Naive thymus-derived CD4-positive, alpha-beta T cell (primary cell): ENCODE measurements around the gene ALG12. TPM values are rescaled to one million over a fixed set of nuclear protein-coding genes. Genes with fewer than 3 reads are reported as not detected.
A peak's percentile ranks its signal among the peaks of the same experiment; 100 is the strongest.

Experiments
- ATAC-seq: fragments of 150-1000 bp; cut with Tn5 transposase; 2 replicates; pipeline ENCODE4 v1.10.0; 2021; ENCODE audit warnings: mild to moderate bottlenecking, moderate library complexity
- CTCF ChIA-PET: fragments of 350-600 bp; sonication (Branson Sonifier 250); formaldehyde crosslinking; loops from one replicate; lab custom pipeline; 2021; ENCODE audit warnings: antibody characterized with exemption; lab: Charles Lee
- POLR2A ChIA-PET: fragments of 350-600 bp; sonication (Branson Sonifier 250); formaldehyde crosslinking; loops from one replicate; lab custom pipeline; 2021; ENCODE audit warnings: antibody characterized with exemption, inconsistent platforms; lab: Charles Lee
- DNase-seq, 9 donors: peaks; one replicate each; pipeline versions ENCODE4 v3.0.0 to v3.0.0-alpha.2; 2020 to 2022; ENCODE audit warnings: mixed read lengths in 1 of 9
- H3K27ac ChIP-seq: one replicate; pipeline ENCODE4 v1.7.0; 2013; ENCODE audit warnings: mild to moderate bottlenecking, low read depth, low read length, moderate library complexity
- H3K27me3 ChIP-seq, 2 donors: one replicate each; pipeline ENCODE4 v1.7.0; 2013; ENCODE audit warnings: low read length in 2 of 2, mild to moderate bottlenecking in 2 of 2, moderate library complexity in 2 of 2; ENCODE audit not compliant: control insufficient read depth in 2 of 2, insufficient read depth in 2 of 2
- H3K36me3 ChIP-seq, 3 experiments: 1 replicate in 2 of 3; 2 replicates in 1 of 3; pipeline ENCODE4 v1.7.0; 2013; ENCODE audit warnings: low read length in 3 of 3, mild to moderate bottlenecking in 3 of 3, moderate library complexity in 1 of 3; ENCODE audit not compliant: insufficient read depth in 3 of 3, control insufficient read depth in 2 of 3
- H3K4me1 ChIP-seq, 2 donors: one replicate each; pipeline ENCODE4 v1.7.0; 2013; ENCODE audit warnings: low read length in 2 of 2, mild to moderate bottlenecking in 2 of 2, moderate library complexity in 1 of 2; ENCODE audit not compliant: control insufficient read depth in 2 of 2, insufficient read depth in 2 of 2
- H3K4me3 ChIP-seq: 2 replicates; pipeline ENCODE4 v1.7.0; 2013; ENCODE audit warnings: mild to moderate bottlenecking, low read length
- H3K9me3 ChIP-seq, 3 experiments: 1 replicate in 2 of 3; 2 replicates in 1 of 3; pipeline ENCODE4 v1.7.0; 2013; ENCODE audit warnings: low read length in 3 of 3; ENCODE audit not compliant: control insufficient read depth in 2 of 3
- H3K27ac Mint-ChIP-seq, 9 donors: one replicate each; pipeline ENCODE4 v1.8.0; 2020 to 2022; ENCODE audit warnings: mixed read lengths in 9 of 9, mild to moderate bottlenecking in 8 of 9, moderate library complexity in 5 of 9, inconsistent platforms in 2 of 9
- H3K27me3 Mint-ChIP-seq, 5 donors: one replicate each; pipeline ENCODE4 v1.8.0; 2021 to 2022; ENCODE audit warnings: mixed read lengths in 5 of 5, mild to moderate bottlenecking in 1 of 5
- H3K36me3 Mint-ChIP-seq, 5 donors: one replicate each; pipeline ENCODE4 v1.8.0; 2020 to 2022; ENCODE audit warnings: mixed read lengths in 5 of 5, mild to moderate bottlenecking in 3 of 5, inconsistent platforms in 1 of 5
- H3K4me1 Mint-ChIP-seq, 7 donors: one replicate each; pipeline ENCODE4 v1.8.0; 2020 to 2022; ENCODE audit warnings: mixed read lengths in 7 of 7, mild to moderate bottlenecking in 3 of 7, inconsistent platforms in 1 of 7
- H3K4me3 Mint-ChIP-seq, 10 donors: one replicate each; pipeline ENCODE4 v1.8.0; 2020 to 2022; ENCODE audit warnings: mild to moderate bottlenecking in 10 of 10, mixed read lengths in 10 of 10, moderate library complexity in 6 of 10, inconsistent platforms in 2 of 10
- H3K9me3 Mint-ChIP-seq, 11 donors: one replicate each; pipeline ENCODE4 v1.8.0; 2020 to 2022; ENCODE audit warnings: mixed read lengths in 11 of 11, mild to moderate bottlenecking in 4 of 11, inconsistent platforms in 1 of 11, moderate library complexity in 1 of 11
- intact Hi-C, 2 donors: fragments of 100-400 bp; cut with micrococcal nuclease; formaldehyde crosslinking; loops; one replicate each; pipeline ENCODE4 v1.15.1; 2023
- polyA plus RNA-seq, 2 donors: library from polyadenylated mRNA; unstranded; fragments of 300-500 nt; fragmentation: Illumina TruSeq; gene quantifications; one replicate each; pipeline ENCODE4 v1.2.3, GENCODE V29; 2021
- total RNA-seq, 6 experiments: library from RNA in 5 of 6; stranded (reverse) in 5 of 6; gene quantifications; 1 replicate in 5 of 6; 2 replicates in 1 of 6; pipeline ENCODE4 v1.2.3 and lab custom pipeline; 2021 to 2026

Gene ALG12
- total and polyA plus RNA-seq, 7 experiments from 2014 or later, result 10.4 to 22.4 (median 19.5) TPM

DNA sequence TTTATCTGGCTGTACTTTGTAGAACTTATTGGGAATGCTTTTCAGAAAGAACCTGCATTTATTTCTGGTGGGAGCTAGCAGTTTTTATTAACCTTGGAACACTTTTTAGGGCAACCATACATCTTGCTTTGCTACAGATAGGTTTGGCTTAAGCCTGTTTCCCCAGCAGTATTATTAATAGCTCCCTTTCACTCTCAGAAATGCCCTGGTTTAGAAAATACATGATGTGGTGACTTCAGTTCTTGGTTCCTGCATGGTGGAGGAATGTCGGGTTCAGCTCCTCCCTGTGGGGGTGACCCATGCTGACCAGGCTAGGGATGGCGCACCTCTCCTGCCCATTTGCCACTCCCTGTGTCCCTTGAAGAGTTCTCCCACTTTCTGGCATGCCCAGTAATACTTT lies 36.4 kb downstream of the ALG12 start:
- peaks cover 23 to 44% (median 27%) of the 10 kb centered on the region in 7 donors for H3K4me1 Mint-ChIP-seq
- peaks cover 13 to 57% (median 31%) of the 10 kb centered on the region in 5 donors for H3K36me3 Mint-ChIP-seq
- H3K27me3 Mint-ChIP-seq, result no peaks in the 10 kb centered on the region
- Histone ChIP-seq H3K4me1 (peaks cover 3 to 9% of the 10 kb centered on the region in 2 donors), H3K27ac (no peak overlapping the region), H3K9me3 (no peaks in the 10 kb centered on the region), H3K4me3 (no peak overlapping the region), H3K36me3 (peaks cover 0 to 32% (median 6%) of the 10 kb centered on the region in 3 experiments), H3K27me3 (no peaks in the 10 kb centered on the region)
- peak overlapping the region in 1 of 10 donors; percentile 30 for H3K4me3 Mint-ChIP-seq
- peaks cover 0 to 2% (median 0%) of the 10 kb centered on the region in 11 donors for H3K9me3 Mint-ChIP-seq
- peak overlapping the region in 3 of 9 donors; percentile 39 to 56 (median 48) for H3K27ac Mint-ChIP-seq
- intact Hi-C loops, result no loop called here
- POLR2A ChIA-PET, result no interaction called here
- CTCF ChIA-PET, result no interaction called here
- ATAC-seq (no peak), DNase-seq (no peak)

DNA sequence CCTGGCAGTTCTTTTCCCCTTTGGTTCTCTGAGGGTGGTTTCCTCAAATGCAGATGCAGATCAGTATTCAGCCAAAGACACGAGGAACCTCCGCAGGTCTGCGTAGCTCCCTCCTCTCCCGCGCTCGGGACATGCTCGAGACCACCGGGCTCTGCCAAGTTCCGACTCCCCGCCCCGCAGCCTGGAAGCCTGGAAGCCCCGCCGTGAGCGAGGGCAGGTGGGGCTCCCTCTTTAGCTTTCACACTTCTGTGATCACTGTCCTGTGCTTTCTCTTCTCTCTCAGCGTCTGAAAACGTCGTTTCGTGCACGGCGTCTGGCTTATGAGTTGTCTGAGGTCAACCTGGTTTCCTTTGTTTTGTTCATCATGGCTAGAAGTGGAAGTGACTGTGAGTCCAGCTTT lies 38.0 kb downstream of the ALG12 start:
- peaks cover 23 to 57% (median 37%) of the 10 kb centered on the region in 7 donors for H3K4me1 Mint-ChIP-seq
- H3K27me3 Mint-ChIP-seq, result no peaks in the 10 kb centered on the region
- H3K36me3 Mint-ChIP-seq, result peaks cover 13 to 52% (median 34%) of the 10 kb centered on the region in 5 donors
- H3K27ac ChIP-seq, result no peak overlapping the region
- H3K4me3 Mint-ChIP-seq, result peak overlapping the region in 5 of 10 donors; percentile 7 to 61 (median 16)
- ATAC-seq (peak; percentile 53), DNase-seq (no peak)
- peaks cover 0 to 17% (median 0%) of the 10 kb centered on the region in 3 experiments for H3K36me3 ChIP-seq
- H3K4me3 ChIP-seq, result no peak overlapping the region
- peaks cover 0 to 2% (median 0%) of the 10 kb centered on the region in 11 donors for H3K9me3 Mint-ChIP-seq
- H3K27me3 ChIP-seq, result no peaks in the 10 kb centered on the region
- peak overlapping the region in 7 of 9 donors; percentile 25 to 83 (median 57) for H3K27ac Mint-ChIP-seq
- intact Hi-C loops, result no loop called here
- ChIA-PET POLR2A (interaction anchor here (0.8 to 1.2 kb wide), 3 partner anchors 10 to 25 kb away, joined by 3 to 4 read pairs (median 3); no protein-coding TSS in a partner anchor), CTCF (no interaction called here)
- H3K9me3 ChIP-seq, result no peaks in the 10 kb centered on the region
- H3K4me1 ChIP-seq, result peaks cover 3 to 9% of the 10 kb centered on the region in 2 donors

DNA sequence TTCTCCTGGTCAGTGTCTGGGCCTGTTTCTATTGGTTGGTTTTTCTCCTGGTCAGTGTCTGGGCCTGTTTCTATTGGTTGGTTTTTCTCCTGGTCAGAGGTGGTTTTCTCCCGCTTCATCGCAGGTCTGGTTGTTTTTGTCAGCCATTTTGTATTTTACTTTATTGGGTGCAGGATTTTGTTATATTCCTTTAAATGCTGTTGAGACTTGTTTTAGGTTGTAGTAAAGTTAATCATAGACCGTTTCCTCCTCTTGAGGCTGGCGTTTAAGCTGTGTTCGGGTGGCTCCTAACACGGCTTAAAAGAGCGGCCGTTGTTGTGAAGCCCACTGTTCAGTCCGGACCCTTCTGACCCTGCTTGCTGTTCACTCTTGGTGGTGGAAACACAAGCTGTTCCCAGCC lies 38.4 kb downstream of the ALG12 start:
- ChIA-PET CTCF (no interaction called here), POLR2A (interaction anchor here (0.8 to 1.2 kb wide), 3 partner anchors 10 to 24 kb away, joined by 3 to 4 read pairs (median 3); no protein-coding TSS in a partner anchor)
- peak overlapping the region in 4 of 10 donors; percentile 4 to 61 (median 31) for H3K4me3 Mint-ChIP-seq
- DNase-seq, result no peak
- no peak for ATAC-seq
- H3K4me3 ChIP-seq, result no peak overlapping the region
- intact Hi-C loops, result no loop called here
- H3K27me3 Mint-ChIP-seq, result no peaks in the 10 kb centered on the region
- peaks cover 0 to 13% (median 0%) of the 10 kb centered on the region in 3 experiments for H3K36me3 ChIP-seq
- no peaks in the 10 kb centered on the region for H3K27me3 ChIP-seq
- peak overlapping the region in 5 of 9 donors; percentile 25 to 83 (median 57) for H3K27ac Mint-ChIP-seq
- H3K9me3 ChIP-seq, result no peaks in the 10 kb centered on the region
- peaks cover 23 to 60% (median 37%) of the 10 kb centered on the region in 7 donors for H3K4me1 Mint-ChIP-seq
- H3K4me1 ChIP-seq, result peaks cover 3 to 9% of the 10 kb centered on the region in 2 donors
- peaks cover 13 to 55% (median 37%) of the 10 kb centered on the region in 5 donors for H3K36me3 Mint-ChIP-seq
- H3K9me3 Mint-ChIP-seq, result peaks cover 0 to 4% (median 0%) of the 10 kb centered on the region in 11 donors
- H3K27ac ChIP-seq, result no peak overlapping the region

DNA sequence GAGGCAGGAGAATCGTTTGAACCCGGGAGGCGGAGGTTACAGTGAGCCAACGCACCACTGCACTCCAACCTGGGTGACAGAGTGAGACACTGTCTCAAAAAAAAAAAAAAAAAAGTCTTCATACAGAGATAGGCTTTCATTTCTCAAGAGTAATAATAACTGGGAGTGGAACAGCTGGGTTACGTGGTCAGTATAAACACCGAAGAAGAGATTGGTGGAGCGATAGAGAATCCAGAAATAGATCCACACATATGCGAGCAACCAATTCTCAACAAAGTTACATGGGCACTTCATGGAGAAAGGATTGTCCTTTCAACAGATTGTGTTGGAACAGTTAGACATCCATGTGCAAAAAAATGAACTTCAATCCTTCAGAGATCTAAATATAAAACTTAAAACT lies 40.0 kb downstream of the ALG12 start:
- H3K27ac Mint-ChIP-seq, result peak overlapping the region in 1 of 9 donors; percentile 65
- CTCF ChIA-PET, result interaction anchor here (0.6 kb wide), 1 partner anchor 619 kb away, joined by 3 read pairs; no protein-coding TSS in a partner anchor
- Histone ChIP-seq H3K4me3 (no peak overlapping the region), H3K36me3 (no peaks in the 10 kb centered on the region), H3K27ac (no peak overlapping the region), H3K4me1 (peaks cover 3 to 9% of the 10 kb centered on the region in 2 donors), H3K27me3 (no peaks in the 10 kb centered on the region), H3K9me3 (no peaks in the 10 kb centered on the region)
- no peak for DNase-seq
- intact Hi-C loops, result no loop called here
- POLR2A ChIA-PET, result no interaction called here
- peaks cover 0 to 4% (median 0%) of the 10 kb centered on the region in 11 donors for H3K9me3 Mint-ChIP-seq
- no peak overlapping the region for H3K4me3 Mint-ChIP-seq
- peaks cover 28 to 67% (median 44%) of the 10 kb centered on the region in 7 donors for H3K4me1 Mint-ChIP-seq
- no peaks in the 10 kb centered on the region for H3K27me3 Mint-ChIP-seq
- peaks cover 8 to 50% (median 35%) of the 10 kb centered on the region in 5 donors for H3K36me3 Mint-ChIP-seq
- no peak for ATAC-seq

DNA sequence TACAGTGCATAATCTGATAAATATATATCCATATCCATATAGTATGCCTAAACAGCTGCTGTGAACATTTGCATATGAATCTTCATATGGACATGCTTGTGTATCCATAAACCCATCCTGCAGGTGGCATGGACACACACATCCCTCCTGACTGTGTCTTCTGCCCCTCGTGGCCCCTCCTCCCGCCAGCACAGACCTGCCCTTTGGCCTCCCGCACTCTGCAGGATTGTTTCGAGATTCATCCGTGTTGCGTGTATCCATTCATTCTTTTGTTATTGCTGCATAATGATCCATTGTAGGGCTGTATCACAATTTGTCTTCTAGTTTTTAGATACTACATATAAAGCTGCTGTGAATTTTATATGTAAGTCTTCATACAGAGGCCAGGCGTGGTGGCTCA lies 40.6 kb downstream of the ALG12 start:
- ChIA-PET POLR2A (interaction anchor here (0.6 to 1.3 kb wide), 2 partner anchors 39 to 60 kb away, joined by 3 read pairs; no protein-coding TSS in a partner anchor), CTCF (no interaction called here)
- Histone ChIP-seq H3K27ac (no peak overlapping the region), H3K27me3 (no peaks in the 10 kb centered on the region), H3K36me3 (no peaks in the 10 kb centered on the region), H3K4me1 (peaks cover 3 to 9% of the 10 kb centered on the region in 2 donors), H3K9me3 (no peaks in the 10 kb centered on the region), H3K4me3 (no peak overlapping the region)
- Mint-ChIP-seq H3K27me3 (no peaks in the 10 kb centered on the region), H3K4me1 (peaks cover 29 to 64% (median 43%) of the 10 kb centered on the region in 7 donors), H3K9me3 (peaks cover 0 to 4% (median 0%) of the 10 kb centered on the region in 11 donors), H3K27ac (peak overlapping the region in 1 of 9 donors; percentile 65), H3K36me3 (peaks cover 8 to 47% (median 37%) of the 10 kb centered on the region in 5 donors), H3K4me3 (peak overlapping the region in 1 of 10 donors; percentile 37)
- DNase-seq, result no peak
- intact Hi-C loops, result no loop called here
- no peak for ATAC-seq

DNA sequence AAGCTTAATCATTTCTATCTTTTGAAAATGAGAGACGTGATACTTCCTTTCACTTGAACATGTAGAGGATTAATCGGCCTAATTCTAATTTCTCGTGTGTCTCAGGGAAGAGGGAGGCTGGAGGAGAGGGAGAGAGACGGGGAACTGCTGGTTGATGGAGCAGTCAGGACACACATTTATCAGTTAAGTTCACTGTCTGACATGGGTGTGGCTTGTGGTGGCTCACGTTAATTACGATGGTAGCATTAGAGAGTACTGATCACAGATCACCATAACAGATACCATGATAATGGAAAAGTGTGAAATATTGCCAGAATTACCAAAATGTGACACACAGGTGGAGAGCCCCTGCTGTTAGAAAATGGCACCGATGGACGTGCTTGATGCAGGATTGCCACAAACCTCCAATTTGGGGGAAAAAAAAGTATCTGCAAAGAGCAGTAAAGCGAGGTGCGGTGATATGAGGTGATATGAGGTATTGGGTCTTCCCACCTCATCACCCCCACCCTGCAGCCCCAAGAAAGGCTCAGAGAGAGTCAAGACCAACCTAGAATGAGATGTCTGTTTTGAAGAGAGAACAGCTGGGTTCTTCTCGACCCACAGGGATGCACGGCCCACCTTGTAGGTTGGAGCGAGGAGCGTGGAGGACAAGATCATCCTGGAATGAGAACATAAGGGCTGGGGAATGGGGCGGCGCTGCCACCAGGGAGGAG lies 44.9 kb downstream of the ALG12 start:
- peak overlapping the region in 2 of 10 donors; percentile 50 to 53 for H3K4me3 Mint-ChIP-seq
- Histone ChIP-seq H3K36me3 (no peaks in the 10 kb centered on the region), H3K4me3 (no peak overlapping the region), H3K9me3 (peaks cover 0 to 11% (median 0%) of the 10 kb centered on the region in 3 experiments), H3K27ac (no peak overlapping the region), H3K27me3 (no peaks in the 10 kb centered on the region), H3K4me1 (peaks cover 3 to 29% of the 10 kb centered on the region in 2 donors)
- peaks cover 26 to 68% (median 61%) of the 10 kb centered on the region in 7 donors for H3K4me1 Mint-ChIP-seq
- no peak for ATAC-seq
- DNase-seq, result no peak
- ChIA-PET CTCF (interaction anchor here (0.7 kb wide), 1 partner anchor 159 kb away, joined by 3 read pairs; no protein-coding TSS in a partner anchor), POLR2A (no interaction called here)
- H3K27me3 Mint-ChIP-seq, result no peaks in the 10 kb centered on the region
- peaks cover 12 to 60% (median 53%) of the 10 kb centered on the region in 5 donors for H3K36me3 Mint-ChIP-seq
- H3K9me3 Mint-ChIP-seq, result peaks cover 0 to 24% (median 12%) of the 10 kb centered on the region in 11 donors
- peak overlapping the region in 7 of 9 donors; percentile 8 to 84 (median 38) for H3K27ac Mint-ChIP-seq
- intact Hi-C loops, result no loop called here
